ENCODE data around the gene TEK.
"Not testable (repeated sequence)": the region's sequence is repeated elsewhere in the genome, so short reads cannot be mapped to it uniquely, and the experiment has no call there.

TEK gene

GRCh38 chr9:27205198-27205597 is 96.2 kb downstream of the TEK start:
- H3K4me3 ChIP-seq (ENCODE audit: low read depth, low read length), result no peak overlapping the region
- TF ChIP-seq CTCF (IDR thresholded peaks at IDR 0.05; ENCODE audit: control insufficient read depth, extremely low read depth, insufficient read depth), result no peak
- DNase-seq (ENCODE audit: low read depth), result no peak

GRCh38 chr9:27206041-27206440 is 97.0 kb downstream of the TEK start:
- no peak for TF ChIP-seq CTCF (IDR thresholded peaks at IDR 0.05; ENCODE audit: control insufficient read depth, extremely low read depth, insufficient read depth)
- no peak overlapping the region for H3K4me3 ChIP-seq (ENCODE audit: low read depth, low read length)
- DNase-seq (ENCODE audit: low read depth), result no peak

- DNase-seq (ENCODE audit: low read depth), result no peak
- no peak for TF ChIP-seq CTCF (IDR thresholded peaks at IDR 0.05; ENCODE audit: control insufficient read depth, extremely low read depth, insufficient read depth)
- no peak overlapping the region for H3K4me3 ChIP-seq (ENCODE audit: low read depth, low read length)
These were observed 100.0 kb downstream of the TEK start for GRCh38 chr9:27209034-27209433.

- TF ChIP-seq CTCF (IDR thresholded peaks at IDR 0.05; ENCODE audit: control insufficient read depth, extremely low read depth, insufficient read depth), result no peak
- H3K4me3 ChIP-seq (ENCODE audit: low read depth, low read length), result no peak overlapping the region
- DNase-seq (ENCODE audit: low read depth), result no peak
These were observed 101.6 kb downstream of the TEK start for GRCh38 chr9:27210588-27210987.

GRCh38 chr9:27212191-27212590 is 103.2 kb downstream of the TEK start:
- TF ChIP-seq CTCF (IDR thresholded peaks at IDR 0.05; ENCODE audit: control insufficient read depth, extremely low read depth, insufficient read depth), result no peak
- H3K4me3 ChIP-seq (ENCODE audit: low read depth, low read length), result no peak overlapping the region
- DNase-seq (ENCODE audit: low read depth), result no peak

- no peak overlapping the region for H3K4me3 ChIP-seq (ENCODE audit: low read depth, low read length)
- no peak for DNase-seq (ENCODE audit: low read depth)
- no peak for TF ChIP-seq CTCF (IDR thresholded peaks at IDR 0.05; ENCODE audit: control insufficient read depth, extremely low read depth, insufficient read depth)
These were observed 103.6 kb downstream of the TEK start for GRCh38 chr9:27212621-27213020.

GRCh38 chr9:27227192-27227591 is 118.2 kb downstream of the TEK start:
- DNase-seq (ENCODE audit: low read depth), result no peak
- no peak overlapping the region for H3K4me3 ChIP-seq (ENCODE audit: low read depth, low read length)
- no peak for TF ChIP-seq CTCF (IDR thresholded peaks at IDR 0.05; ENCODE audit: control insufficient read depth, extremely low read depth, insufficient read depth)

- not testable (repeated sequence) for DNase-seq (ENCODE audit: low read depth); H3K4me3 ChIP-seq (ENCODE audit: low read depth, low read length)
These were observed 130.6 kb downstream of the TEK start for GRCh38 chr9:27239648-27240047.

Data from LNCaP clone FGC (cell line).